ENCODE results near the gene TAF4.
"Not testable (repeated sequence)": the region's sequence is repeated elsewhere in the genome, so short reads cannot be mapped to it uniquely, and the experiment has no call there.

The TAF4 gene, protein sequence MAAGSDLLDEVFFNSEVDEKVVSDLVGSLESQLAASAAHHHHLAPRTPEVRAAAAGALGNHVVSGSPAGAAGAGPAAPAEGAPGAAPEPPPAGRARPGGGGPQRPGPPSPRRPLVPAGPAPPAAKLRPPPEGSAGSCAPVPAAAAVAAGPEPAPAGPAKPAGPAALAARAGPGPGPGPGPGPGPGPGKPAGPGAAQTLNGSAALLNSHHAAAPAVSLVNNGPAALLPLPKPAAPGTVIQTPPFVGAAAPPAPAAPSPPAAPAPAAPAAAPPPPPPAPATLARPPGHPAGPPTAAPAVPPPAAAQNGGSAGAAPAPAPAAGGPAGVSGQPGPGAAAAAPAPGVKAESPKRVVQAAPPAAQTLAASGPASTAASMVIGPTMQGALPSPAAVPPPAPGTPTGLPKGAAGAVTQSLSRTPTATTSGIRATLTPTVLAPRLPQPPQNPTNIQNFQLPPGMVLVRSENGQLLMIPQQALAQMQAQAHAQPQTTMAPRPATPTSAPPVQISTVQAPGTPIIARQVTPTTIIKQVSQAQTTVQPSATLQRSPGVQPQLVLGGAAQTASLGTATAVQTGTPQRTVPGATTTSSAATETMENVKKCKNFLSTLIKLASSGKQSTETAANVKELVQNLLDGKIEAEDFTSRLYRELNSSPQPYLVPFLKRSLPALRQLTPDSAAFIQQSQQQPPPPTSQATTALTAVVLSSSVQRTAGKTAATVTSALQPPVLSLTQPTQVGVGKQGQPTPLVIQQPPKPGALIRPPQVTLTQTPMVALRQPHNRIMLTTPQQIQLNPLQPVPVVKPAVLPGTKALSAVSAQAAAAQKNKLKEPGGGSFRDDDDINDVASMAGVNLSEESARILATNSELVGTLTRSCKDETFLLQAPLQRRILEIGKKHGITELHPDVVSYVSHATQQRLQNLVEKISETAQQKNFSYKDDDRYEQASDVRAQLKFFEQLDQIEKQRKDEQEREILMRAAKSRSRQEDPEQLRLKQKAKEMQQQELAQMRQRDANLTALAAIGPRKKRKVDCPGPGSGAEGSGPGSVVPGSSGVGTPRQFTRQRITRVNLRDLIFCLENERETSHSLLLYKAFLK

GRCh38 chr20:62065674-62066338 lies at the start of gene TAF4:
TAF4 (minus strand) TSS chr20:62065881; CDS start chr20:62065810, 71 bp downstream.
- DNase-seq (ENCODE audit: low spot score) = peak; percentile 92

DNA sequence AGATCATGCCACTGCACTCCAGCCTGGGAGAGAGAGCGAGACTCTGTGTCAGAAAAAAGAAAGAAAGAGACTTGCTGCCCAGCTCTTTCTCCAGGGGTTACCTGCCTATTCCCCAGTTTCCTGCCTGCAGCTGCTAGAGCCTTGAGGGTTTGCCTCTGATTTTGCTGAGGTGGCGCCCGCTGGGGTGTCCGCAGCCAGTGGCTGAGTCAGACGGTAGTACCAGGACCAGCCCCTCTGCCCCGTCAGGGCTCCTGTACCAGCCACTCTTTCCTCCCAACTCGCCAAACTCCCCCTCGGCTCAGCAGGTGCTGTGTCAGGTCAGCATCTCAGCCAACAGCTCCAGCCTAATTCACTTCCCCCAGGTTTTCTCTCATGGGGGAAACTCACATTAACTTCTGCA lies 49.2 kb upstream of the TAF4 start:
- DNase-seq (ENCODE audit: low spot score) = no peak

GRCh38 chr20:62112368-62112767 lies 46.7 kb upstream of the TAF4 start:
- DNase-seq (ENCODE audit: low spot score) = no peak

DNA sequence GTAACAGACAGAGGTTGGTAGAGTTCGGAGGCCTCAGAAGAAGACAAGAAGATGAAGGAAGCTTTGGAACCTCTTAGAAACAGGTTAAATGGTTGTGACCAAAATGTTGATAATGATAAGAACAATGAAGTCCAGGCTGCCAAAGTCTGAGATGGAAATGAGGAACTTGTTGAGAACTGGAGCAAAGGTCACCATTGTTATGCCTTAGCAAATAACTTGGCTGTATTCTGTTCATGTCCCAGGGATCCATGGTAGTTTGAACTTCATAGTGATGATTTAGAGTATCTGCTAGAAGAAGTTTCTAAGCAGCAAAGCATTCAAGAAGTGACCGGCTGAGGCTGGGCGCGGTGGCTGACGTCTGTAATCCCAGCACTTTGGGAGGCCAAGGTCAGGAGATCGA lies 45.5 kb upstream of the TAF4 start:
- no peak for DNase-seq (ENCODE audit: low spot score)

- no peak for DNase-seq (ENCODE audit: low spot score)
Observed at GRCh38 chr20:62105592-62105991, 39.9 kb upstream of the TAF4 start.

- no peak for DNase-seq (ENCODE audit: low spot score)
Observed at GRCh38 chr20:62104791-62105345, 39.2 kb upstream of the TAF4 start.

GRCh38 chr20:62104234-62104789 lies 38.6 kb upstream of the TAF4 start:
- no peak for DNase-seq (ENCODE audit: low spot score)

DNA sequence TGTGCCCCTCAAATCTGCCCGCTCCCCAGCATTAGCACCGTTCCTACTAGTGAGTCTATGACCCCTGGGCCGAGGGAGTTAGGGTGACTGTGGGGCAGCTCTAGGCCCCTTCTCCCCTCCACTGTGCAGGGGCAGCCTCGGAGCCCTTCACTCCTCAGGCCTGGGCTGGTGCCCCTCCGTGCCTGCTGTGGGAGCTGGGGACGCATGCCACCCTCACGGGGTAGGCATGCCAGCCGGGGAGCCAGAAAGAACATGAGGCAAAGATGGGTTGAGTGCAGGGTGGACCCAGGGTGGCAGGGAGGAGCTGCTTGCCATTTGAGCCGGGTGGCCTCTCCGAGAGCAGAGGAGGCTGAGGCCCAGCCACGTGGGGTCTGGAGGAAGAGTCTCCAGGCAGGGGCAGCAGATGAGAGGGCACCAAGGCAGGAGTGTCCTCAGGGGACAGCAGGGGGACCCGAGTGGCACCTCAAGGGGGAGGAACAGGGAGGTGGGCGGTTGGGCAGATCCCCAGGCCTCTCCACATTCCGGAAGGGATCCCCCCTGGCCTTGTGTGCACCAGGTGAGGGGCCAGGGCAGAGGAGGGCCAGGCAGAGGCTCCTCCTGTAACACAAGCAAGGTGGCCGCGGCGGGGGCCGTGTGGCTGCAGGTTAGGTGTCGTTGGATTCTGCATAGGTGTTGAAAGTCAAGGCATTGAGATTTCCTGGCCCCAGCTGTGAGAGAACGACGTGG lies 38.0 kb upstream of the TAF4 start:
- no peak for DNase-seq (ENCODE audit: low spot score)

DNA sequence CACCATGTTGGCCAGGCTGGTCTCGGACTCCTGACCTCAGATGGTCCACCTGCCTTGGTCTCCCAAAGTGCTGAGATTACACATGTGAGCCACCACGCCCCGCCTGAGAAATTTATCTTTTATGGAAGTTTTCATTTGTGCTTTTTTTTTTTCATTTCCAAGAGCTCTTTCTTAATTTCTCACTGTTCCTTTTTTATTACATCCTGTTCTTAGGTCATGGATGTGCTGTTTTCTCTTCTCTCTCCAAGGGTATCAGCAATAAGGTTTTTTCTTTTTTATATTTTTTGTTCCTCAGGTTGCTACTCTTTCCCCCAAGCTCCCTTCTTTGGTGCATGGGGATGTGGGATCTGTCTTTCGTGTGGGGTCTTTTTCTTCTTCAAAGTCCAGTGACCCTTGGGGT lies 35.4 kb upstream of the TAF4 start:
- no peak for DNase-seq (ENCODE audit: low spot score)

DNA sequence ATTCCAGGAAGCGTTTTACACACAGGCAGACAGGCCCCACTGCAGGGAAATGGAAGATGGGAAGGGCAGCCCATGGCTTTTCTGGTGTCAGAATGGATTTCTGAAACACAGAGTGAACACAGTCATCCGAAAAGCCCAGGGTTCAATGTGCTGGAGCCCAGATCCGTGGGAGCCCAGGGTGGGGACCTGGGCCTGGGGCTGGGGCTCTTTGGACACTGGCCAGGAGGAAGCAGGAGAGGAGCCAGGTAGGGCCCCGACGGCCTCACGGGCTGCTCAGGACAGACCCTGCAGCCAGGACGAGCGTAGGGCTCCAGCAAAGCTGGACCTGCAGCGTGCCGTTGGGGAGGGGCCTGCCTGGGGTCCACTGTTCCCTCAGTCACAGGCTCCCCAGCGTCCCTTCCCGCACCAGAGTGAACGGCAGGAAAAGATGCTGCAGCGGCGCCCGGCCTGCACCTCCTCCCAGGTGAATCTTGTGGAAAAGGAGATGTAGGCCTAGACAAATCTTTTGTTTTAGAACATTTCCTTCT lies 32.3 kb upstream of the TAF4 start:
- DNase-seq (ENCODE audit: low spot score) = no peak

GRCh38 chr20:62096421-62097380 lies 31.0 kb upstream of the TAF4 start:
- DNase-seq (ENCODE audit: low spot score) = no peak

DNA sequence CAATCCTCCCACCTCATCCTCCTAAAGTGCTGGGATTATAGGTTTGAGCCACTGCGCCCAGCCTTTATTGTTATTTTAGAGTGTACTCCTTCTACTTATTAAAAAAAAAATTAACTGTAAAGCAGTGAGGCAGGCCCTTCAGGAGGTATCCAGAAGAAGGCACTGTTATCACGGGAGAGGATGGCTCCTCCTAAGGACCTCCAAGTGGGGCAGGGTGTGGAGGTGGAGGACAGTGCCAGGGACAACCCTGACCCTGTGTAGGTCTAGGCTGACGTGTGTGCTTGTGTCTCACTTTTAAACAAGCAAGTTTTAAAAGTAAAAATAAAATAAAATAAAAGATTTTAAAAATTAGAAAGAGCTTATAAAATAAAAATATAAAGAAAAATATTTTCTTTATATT lies 23.7 kb upstream of the TAF4 start:
- no peak for DNase-seq (ENCODE audit: low spot score)

DNA sequence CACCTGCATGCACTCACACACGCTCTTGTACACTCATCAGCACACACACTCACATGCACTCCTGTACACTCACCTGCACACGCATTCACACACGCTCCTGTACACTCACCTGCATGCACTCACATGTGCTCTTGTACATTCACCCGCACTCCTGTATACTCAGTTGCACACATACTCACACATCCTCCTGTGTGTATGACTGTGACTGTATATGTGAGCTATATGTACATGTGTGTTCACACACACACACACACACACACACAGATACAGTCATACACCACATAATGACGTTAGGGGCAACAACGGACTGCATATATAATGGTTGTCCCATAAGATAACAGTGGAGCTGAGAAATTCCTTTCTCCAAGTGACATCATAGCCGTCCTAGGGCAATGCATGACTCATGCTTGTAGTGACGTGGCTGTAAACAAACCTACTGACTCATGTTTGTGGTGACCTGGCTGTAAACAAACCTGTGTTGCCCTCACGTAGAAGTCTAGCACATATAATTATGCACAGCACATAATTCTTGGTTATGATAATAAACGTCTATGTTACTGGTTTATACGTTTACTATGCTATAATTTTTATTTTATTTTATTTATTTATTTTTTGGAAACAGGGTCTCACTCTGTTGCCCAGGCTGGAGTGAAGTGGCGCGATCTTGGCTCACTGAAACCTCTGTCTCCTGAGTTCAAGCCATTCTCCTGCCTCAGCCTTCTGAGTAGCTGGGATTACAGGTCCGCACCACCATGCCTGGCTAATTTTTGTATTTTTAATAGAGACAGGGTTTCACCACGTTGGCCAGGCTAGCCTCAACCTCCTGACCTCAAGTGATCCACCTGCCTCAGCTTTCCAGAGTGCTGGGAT lies 22.8 kb upstream of the TAF4 start:
- DNase-seq (ENCODE audit: low spot score) = no peak

DNA sequence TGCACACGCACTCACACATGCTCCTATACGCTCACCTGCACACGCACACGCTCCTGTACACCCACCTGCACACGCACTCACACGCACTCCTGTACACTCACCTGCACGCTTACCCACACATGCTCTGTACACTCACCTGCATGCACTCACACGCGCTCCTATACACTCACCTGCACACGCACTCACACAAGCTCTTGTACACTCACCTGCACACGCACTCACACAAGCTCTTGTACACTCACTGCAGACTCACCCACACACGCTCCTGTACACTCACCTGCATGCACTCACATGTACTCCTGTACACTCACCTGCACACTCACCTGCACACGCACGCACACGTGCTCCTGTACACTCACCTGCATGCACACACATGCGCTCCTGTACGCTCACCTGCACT lies 22.0 kb upstream of the TAF4 start:
- no peak for DNase-seq (ENCODE audit: low spot score)

DNA sequence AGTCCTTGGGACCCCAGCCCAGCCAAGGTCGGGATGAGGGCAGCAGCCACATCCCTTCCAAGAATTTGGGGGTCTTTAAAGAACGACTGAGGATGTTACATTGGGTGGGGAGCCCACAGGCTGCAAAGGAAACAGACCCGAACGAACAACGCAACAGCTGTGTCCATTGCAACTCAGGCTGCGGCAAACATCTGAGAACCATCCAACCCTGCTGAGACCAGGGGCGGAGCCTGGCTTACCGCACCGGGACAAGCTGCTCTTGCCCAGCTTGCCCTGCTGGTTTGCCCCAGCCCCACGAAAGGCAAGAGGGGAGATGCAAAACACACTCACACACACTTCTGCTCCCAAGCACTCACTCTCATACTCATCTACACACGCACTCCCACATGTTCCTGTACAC lies 21.5 kb upstream of the TAF4 start:
- no peak for DNase-seq (ENCODE audit: low spot score)

DNA sequence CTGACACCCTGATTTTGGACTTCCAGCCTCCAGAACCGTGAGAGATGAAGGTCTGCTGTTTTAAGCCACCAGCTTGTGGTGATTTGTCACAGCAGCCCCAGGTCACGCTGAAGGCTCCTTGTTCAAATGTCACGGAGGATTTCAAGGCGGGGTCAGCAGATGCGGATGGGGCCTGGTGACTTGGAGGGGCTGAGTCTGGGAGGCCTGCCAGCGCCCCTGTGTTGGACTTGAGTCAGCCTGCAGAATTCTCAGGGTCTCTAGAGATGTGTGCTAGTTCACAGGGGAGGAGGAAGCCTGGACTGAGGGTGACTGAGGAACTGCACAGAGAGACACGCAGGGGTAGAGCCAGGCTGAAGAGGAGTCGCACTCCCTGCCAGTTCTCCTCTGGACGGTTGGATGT lies 19.5 kb upstream of the TAF4 start:
- DNase-seq (ENCODE audit: low spot score) = no peak

DNA sequence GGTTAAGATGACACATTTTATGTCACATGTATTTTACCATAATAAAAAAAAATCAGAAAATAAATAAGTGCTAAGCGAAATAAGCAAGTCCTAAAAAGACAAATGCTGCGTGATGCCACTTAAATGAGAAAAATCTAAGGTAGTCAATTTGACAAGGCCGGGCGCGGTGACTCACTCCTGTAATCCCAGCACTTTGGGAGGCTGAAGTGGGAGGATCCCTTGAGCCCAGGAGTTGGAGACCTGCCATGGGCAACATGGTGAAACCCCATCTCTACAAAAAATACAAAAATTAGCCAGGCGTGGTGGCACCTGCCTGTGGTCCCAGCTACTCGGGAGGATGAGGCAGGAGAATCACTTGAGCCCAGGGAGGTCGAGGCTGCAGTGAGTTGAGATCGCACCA lies 18.5 kb upstream of the TAF4 start:
- not testable (repeated sequence) for DNase-seq (ENCODE audit: low spot score)

GRCh38 chr20:62083312-62083711 lies 17.6 kb upstream of the TAF4 start:
- no peak for DNase-seq (ENCODE audit: low spot score)
